B cell (primary cell): ENCODE measurements around the gene TPH2. TPM values are rescaled to one million over a fixed set of nuclear protein-coding genes. Genes with fewer than 3 reads are reported as not detected.

Source experiments
- ATAC-seq: fragments of 200-7000 bp; cut with Tn5 transposase; one replicate; pipeline ENCODE4 v1.10.0; 2021; ENCODE audit warnings: low read depth, mild to moderate bottlenecking, moderate number of reproducible peaks, moderate library complexity
- CTCF ChIA-PET: fragments of 350-600 bp; sonication (Branson Sonifier 250); formaldehyde crosslinking; loops from one replicate; lab custom pipeline; 2021; ENCODE audit warnings: antibody characterized with exemption, inconsistent platforms; lab: Charles Lee
- POLR2A ChIA-PET: fragments of 350-600 bp; sonication (Branson Sonifier 250); formaldehyde crosslinking; loops from one replicate; lab custom pipeline; 2021; ENCODE audit warnings: antibody characterized with exemption; lab: Charles Lee
- DNase-seq: peaks from one replicate; pipeline ENCODE4 v3.0.0; 2013
- H2AFZ ChIP-seq: 2 replicates; pipeline ENCODE4 v1.6.1; 2012; ENCODE audit warnings: mild to moderate bottlenecking, low read depth, low read length; ENCODE audit not compliant: insufficient read depth, poor library complexity, severe bottlenecking
- H3K27ac ChIP-seq, 2 donors: 1 replicate in 1 of 2; 2 replicates in 1 of 2; pipeline ENCODE4 v1.5.1; 2012 to 2013; ENCODE audit warnings: low read length in 2 of 2, mild to moderate bottlenecking in 2 of 2, moderate library complexity in 1 of 2
- H3K27me3 ChIP-seq, 4 experiments: fragments of 200-600 bp in 1 of 4; sonication (generic) in 1 of 4; replicated peaks in 1 of 4; 1 replicate in 2 of 4; 2 replicates in 2 of 4; pipeline versions ENCODE4 v1.6.1 to v1.7.0; 2013 to 2016; ENCODE audit warnings: low read length in 3 of 4, mild to moderate bottlenecking in 2 of 4, mixed read lengths in 1 of 4, moderate library complexity in 1 of 4; ENCODE audit not compliant: insufficient read depth in 4 of 4, control insufficient read depth in 3 of 4; ENCODE audit errors: control extremely low read depth in 1 of 4
- H3K36me3 ChIP-seq, 2 experiments: replicated peaks in 1 of 2; 1 replicate in 1 of 2; 2 replicates in 1 of 2; pipeline versions ENCODE4 v1.6.1 to v1.7.1; 2013; ENCODE audit warnings: low read length in 1 of 2; ENCODE audit not compliant: insufficient read depth in 2 of 2, control insufficient read depth in 1 of 2; ENCODE audit errors: control extremely low read depth in 1 of 2, extremely low read depth in 1 of 2
- H3K4me1 ChIP-seq, 2 donors: fragments of 200-600 bp in 1 of 2; sonication (generic) in 1 of 2; 1 replicate in 1 of 2; 2 replicates in 1 of 2; pipeline versions ENCODE4 v1.5.1 to v1.6.1; 2013 to 2017; ENCODE audit warnings: low read length in 2 of 2; ENCODE audit not compliant: control insufficient read depth in 2 of 2, insufficient read depth in 2 of 2
- H3K4me2 ChIP-seq: replicated peaks from 2 replicates; pipeline ENCODE3; 2012; ENCODE audit warnings: mild to moderate bottlenecking, low read depth, low read length; ENCODE audit not compliant: poor library complexity, severe bottlenecking
- H3K4me3 ChIP-seq, 5 experiments: fragments of 200-600 bp in 1 of 5; sonication (generic) in 1 of 5; 1 replicate in 3 of 5; 2 replicates in 2 of 5; pipeline versions ENCODE4 v1.5.1 to v1.7.0; 2011 to 2016; ENCODE audit warnings: low read length in 4 of 5, mild to moderate bottlenecking in 4 of 5, low read depth in 2 of 5, control low read depth in 1 of 5, moderate library complexity in 1 of 5; ENCODE audit not compliant: insufficient read depth in 1 of 5; ENCODE audit errors: control extremely low read depth in 1 of 5, extremely low read depth in 1 of 5
- H3K79me2 ChIP-seq: fragments of 200-600 bp; sonication (generic); one replicate; pipeline ENCODE4 v1.6.0; 2016; ENCODE audit warnings: low read length; ENCODE audit not compliant: control insufficient read depth, insufficient read depth
- H3K9ac ChIP-seq: fragments of 200-600 bp; sonication (generic); 2 replicates; pipeline ENCODE4 v1.6.1; 2017; ENCODE audit warnings: mild to moderate bottlenecking, low read length, moderate library complexity
- H3K9me3 ChIP-seq, 3 donors: one replicate each; pipeline versions ENCODE4 v1.6.1 to v1.7.1; 2013; ENCODE audit warnings: low read length in 2 of 3; ENCODE audit not compliant: control insufficient read depth in 2 of 3, insufficient read depth in 1 of 3; ENCODE audit errors: control extremely low read depth in 1 of 3
- H4K20me1 ChIP-seq: 2 replicates; pipeline ENCODE4 v1.6.0; 2012; ENCODE audit warnings: mild to moderate bottlenecking, low read length; ENCODE audit not compliant: insufficient read depth, control insufficient read depth, poor library complexity, severe bottlenecking
- H3K27ac Mint-ChIP-seq: one replicate; pipeline ENCODE4 v1.8.0; 2021; ENCODE audit warnings: mixed read lengths
- H3K27me3 Mint-ChIP-seq: one replicate; pipeline ENCODE4 v1.8.0; 2021; ENCODE audit warnings: mixed read lengths
- H3K4me1 Mint-ChIP-seq: one replicate; pipeline ENCODE4 v1.8.0; 2021; ENCODE audit warnings: mixed read lengths
- H3K4me3 Mint-ChIP-seq: one replicate; pipeline ENCODE4 v1.8.0; 2021; ENCODE audit warnings: mixed read lengths
- H3K9me3 Mint-ChIP-seq: one replicate; pipeline ENCODE4 v1.8.0; 2022; ENCODE audit warnings: mixed read lengths; ENCODE audit not compliant: insufficient read depth
- EZH2 ChIP-seq: IDR thresholded peaks from 2 replicates; pipeline ENCODE4 v1.6.1; 2012; ENCODE audit warnings: borderline replicate concordance, low read depth, mild to moderate bottlenecking, moderate library complexity, low read length; ENCODE audit not compliant: insufficient read depth, poor library complexity, severe bottlenecking
- WGBS: methylation state at CpG from one replicate; pipeline ENCODE4 v1.1.5; 2013; ENCODE audit warnings: missing lambda C conversion rate; ENCODE audit not compliant: insufficient coverage; 5-methylcytosine and 5-hydroxymethylcytosine counted together
- intact Hi-C: fragments of 100-400 bp; cut with micrococcal nuclease; formaldehyde crosslinking; loops from one replicate; pipeline ENCODE4 v1.10.0; 2022
- polyA plus RNA-seq: library from polyadenylated mRNA; depleted of rRNA; stranded (reverse); fragments of >200 nt; gene quantifications from 2 replicates; pipeline ENCODE4 v1.2.3, GENCODE V29; 2012
- total RNA-seq, 2 donors: library from RNA; stranded (reverse); fragments of 120-200 nt in 1 of 2; gene quantifications; 1 replicate in 1 of 2; 2 replicates in 1 of 2; pipeline versions ENCODE4 v1.2.3 to v1.2.4, GENCODE V29; 2013 to 2022
- TF ChIP-seq, protein P1 (sequence below): fragments of 200-600 bp; IDR thresholded peaks from one replicate; pipeline ENCODE4 v1.8.0; 2022; ENCODE audit warnings: antibody characterized with exemption, mild to moderate bottlenecking

Gene TPH2
- total and polyA plus RNA-seq, 2 donors (not counting 1 experiment from before 2014, with no cell fraction given), result not detected

DNA sequence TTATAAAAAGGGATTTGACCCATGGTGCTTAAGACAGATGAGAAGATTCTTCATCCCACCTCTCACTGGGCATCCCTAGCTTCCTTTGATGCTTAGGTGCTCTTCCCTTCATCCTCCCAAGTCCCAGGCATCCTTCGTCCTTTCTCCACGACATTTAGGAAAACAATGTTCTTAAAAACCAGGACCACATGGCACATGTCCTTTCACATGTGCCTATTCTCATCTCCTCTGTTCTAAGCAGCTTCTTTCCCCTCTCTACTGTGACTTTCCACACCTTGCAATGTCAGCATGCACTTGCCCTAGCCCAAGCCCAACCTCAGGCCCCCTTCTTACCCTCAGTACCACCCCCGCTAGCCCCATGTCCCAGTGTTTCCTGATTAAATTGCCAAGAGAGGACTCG lies 12.2 kb downstream of the TPH2 start:
- no peak for ATAC-seq
- intact Hi-C loops, result no loop called here
- peaks cover 0 to 16% (median 13%) of the 10 kb centered on the region in 4 experiments for H3K27me3 ChIP-seq
- Mint-ChIP-seq H3K27me3 (peaks cover 35% of the 10 kb centered on the region), H3K4me3 (no peak overlapping the region), H3K4me1 (no peaks in the 10 kb centered on the region), H3K9me3 (no peaks in the 10 kb centered on the region), H3K27ac (no peak overlapping the region)
- H3K4me1 ChIP-seq, result no peaks in the 10 kb centered on the region
- no peaks in the 10 kb centered on the region for H4K20me1 ChIP-seq
- WGBS, result 88% methylated on average over 4 of the region's 4 CpGs
- H3K4me2 ChIP-seq, result no peak overlapping the region
- no peaks in the 10 kb centered on the region for H3K79me2 ChIP-seq
- ChIA-PET POLR2A (no interaction called here), CTCF (no interaction called here)
- TF ChIP-seq, protein P1, sequence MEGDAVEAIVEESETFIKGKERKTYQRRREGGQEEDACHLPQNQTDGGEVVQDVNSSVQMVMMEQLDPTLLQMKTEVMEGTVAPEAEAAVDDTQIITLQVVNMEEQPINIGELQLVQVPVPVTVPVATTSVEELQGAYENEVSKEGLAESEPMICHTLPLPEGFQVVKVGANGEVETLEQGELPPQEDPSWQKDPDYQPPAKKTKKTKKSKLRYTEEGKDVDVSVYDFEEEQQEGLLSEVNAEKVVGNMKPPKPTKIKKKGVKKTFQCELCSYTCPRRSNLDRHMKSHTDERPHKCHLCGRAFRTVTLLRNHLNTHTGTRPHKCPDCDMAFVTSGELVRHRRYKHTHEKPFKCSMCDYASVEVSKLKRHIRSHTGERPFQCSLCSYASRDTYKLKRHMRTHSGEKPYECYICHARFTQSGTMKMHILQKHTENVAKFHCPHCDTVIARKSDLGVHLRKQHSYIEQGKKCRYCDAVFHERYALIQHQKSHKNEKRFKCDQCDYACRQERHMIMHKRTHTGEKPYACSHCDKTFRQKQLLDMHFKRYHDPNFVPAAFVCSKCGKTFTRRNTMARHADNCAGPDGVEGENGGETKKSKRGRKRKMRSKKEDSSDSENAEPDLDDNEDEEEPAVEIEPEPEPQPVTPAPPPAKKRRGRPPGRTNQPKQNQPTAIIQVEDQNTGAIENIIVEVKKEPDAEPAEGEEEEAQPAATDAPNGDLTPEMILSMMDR, result no peak
- TF ChIP-seq EZH2, result no peak
- H3K36me3 ChIP-seq, result no peaks in the 10 kb centered on the region
- no peak overlapping the region for H3K9ac ChIP-seq
- H3K9me3 ChIP-seq, result no peaks in the 10 kb centered on the region
- no peak overlapping the region for H2AFZ ChIP-seq
- no peak overlapping the region for H3K4me3 ChIP-seq
- no peak for DNase-seq
- H3K27ac ChIP-seq, result no peak overlapping the region

DNA sequence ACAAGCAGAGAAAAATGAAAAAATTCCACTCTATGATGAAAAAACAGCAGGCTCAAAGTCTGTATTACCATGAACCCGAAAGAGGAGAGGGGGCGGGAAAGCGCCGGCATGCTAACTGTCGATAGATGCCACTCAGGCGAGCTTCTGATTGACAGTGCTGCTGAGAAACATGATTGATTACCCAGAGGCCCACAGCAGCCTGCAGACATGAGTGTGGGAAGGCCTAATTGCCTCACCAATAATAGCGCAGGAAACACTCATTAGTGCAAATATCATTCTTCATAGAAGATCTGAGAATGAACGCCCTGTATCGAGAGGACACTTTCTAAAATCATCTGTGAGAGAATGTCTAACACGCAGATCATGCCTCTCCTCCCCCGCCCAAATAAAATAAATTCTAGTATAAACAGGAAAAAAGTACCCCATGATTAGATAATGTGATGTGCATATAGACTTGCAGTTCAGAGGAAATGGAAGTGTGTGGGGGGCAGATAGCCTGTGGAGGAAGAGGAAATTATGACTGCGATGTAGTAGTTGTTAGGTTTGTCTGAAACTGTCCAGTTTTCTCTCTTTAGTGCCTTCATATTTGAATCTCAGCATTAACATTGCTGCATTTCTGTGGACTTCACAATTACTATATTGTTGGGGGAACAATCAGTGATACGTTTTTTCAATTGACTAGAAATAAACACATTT lies 15.6 kb downstream of the TPH2 start:
- H3K27me3 ChIP-seq, result peaks cover 0 to 4% (median 0%) of the 10 kb centered on the region in 4 experiments
- Mint-ChIP-seq H3K4me3 (no peak overlapping the region), H3K9me3 (no peaks in the 10 kb centered on the region), H3K27ac (no peak overlapping the region), H3K4me1 (no peaks in the 10 kb centered on the region), H3K27me3 (peaks cover 19% of the 10 kb centered on the region)
- CTCF ChIA-PET, result no interaction called here
- H3K4me2 ChIP-seq, result no peak overlapping the region
- H3K27ac ChIP-seq, result no peak overlapping the region
- no peaks in the 10 kb centered on the region for H3K36me3 ChIP-seq
- 88% methylated on average over 7 of the region's 13 CpGs for WGBS
- no peaks in the 10 kb centered on the region for H3K4me1 ChIP-seq
- no peak for ATAC-seq
- TF ChIP-seq, protein P1, result no peak
- TF ChIP-seq EZH2, result no peak
- H2AFZ ChIP-seq, result no peak overlapping the region
- no peaks in the 10 kb centered on the region for H3K79me2 ChIP-seq
- POLR2A ChIA-PET, result no interaction called here
- DNase-seq, result no peak
- no peak overlapping the region for H3K9ac ChIP-seq
- no peaks in the 10 kb centered on the region for H4K20me1 ChIP-seq
- no peak overlapping the region for H3K4me3 ChIP-seq
- no peaks in the 10 kb centered on the region for H3K9me3 ChIP-seq
- intact Hi-C loops, result no loop called here
